ENCODE measurements around the gene PROP1. TPM values are rescaled to one million over a fixed set of nuclear protein-coding genes. Genes with fewer than 3 reads are reported as not detected.
"Not testable (repeated sequence)": the region's sequence is repeated elsewhere in the genome, so short reads cannot be mapped to it uniquely, and the experiment has no call there.

PROP1 gene
- not detected for total RNA-seq
- not detected for polyA plus RNA-seq (2013, experiment 1 of 2)
- polyA plus RNA-seq (2013, experiment 2 of 2), result not detected
- total RNA-seq, result 0 to 0.09 (median 0) reads per million in 172 experiments

DNA sequence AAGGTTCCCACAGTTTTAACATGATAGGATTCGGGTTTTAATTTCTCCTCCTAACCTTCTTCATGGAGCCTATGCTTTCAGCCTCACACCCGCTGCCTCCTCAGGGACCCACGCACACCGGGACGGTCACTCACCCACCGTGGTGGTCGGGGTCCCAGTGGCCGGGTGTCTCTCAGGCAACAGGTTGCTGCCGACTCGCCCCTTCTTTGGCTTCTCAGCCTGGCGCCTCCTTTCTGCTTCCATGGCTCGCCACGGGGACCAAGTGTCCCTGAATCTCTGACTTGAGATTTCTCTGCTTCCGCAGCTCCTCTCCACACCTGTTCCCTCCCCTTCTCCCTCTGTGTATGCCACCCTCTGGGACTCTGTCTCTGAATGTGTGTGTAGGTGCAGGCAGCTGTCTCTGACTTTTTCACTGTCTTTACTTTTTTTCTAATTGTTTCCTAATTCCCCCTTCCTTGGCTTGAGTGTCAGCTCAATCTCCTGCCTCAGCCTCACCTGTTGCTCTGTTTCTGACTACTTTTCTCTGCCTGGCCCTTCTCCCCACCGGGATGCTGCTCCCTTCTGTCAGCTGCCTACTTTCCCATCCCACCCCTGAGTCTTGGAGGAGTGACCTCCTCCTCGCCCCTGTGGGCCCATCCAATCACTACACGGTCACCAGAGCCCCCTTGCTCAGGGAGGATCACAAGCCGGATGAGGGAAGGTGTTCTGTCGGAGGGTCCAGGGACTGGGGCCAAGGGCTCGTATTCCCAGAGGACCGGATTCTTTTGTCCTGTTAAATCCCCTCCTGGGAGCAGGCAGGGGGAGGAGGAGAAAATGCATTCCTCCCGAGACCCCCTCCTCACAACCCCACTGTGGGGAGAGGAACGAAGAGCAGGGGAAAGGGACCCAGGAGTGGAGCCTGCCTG lies at the start of gene PROP1:
PROP1 (minus strand) TSS at position 552 of the 905 bp plus-strand sequence; CDS start at position 243, 309 bp downstream.
- Mint-ChIP-seq H3K27ac (no peak within 1 kb of the TSS), H3K4me1 (ENCODE audit: low read depth) (no peaks in the 10 kb centered on the region), H3K9me3 (no peaks in the 10 kb centered on the region), H3K36me3 (ENCODE audit: low read depth) (no peaks in the 10 kb centered on the region), H3K4me3 (no peak within 1 kb of the TSS), H3K27me3 (peaks cover 27% of the 10 kb centered on the region)
- Histone ChIP-seq H3K36me3 (ENCODE audit: insufficient read depth, low read length) (no peaks in the 10 kb centered on the region), H3K4me1 (ENCODE audit: insufficient read depth, low read length) (no peaks in the 10 kb centered on the region), H3K27me3 (ENCODE audit: control insufficient read depth in 1 of 2, insufficient read depth in 2 of 2, low read length in 2 of 2) (peaks cover 9 to 21% of the 10 kb centered on the region in 2 experiments), H3K4me3 (ENCODE audit: low read length) (no peak within 1 kb of the TSS), H3K9me3 (ENCODE audit: control insufficient read depth in 1 of 2, insufficient read depth in 1 of 2, low read length in 2 of 2) (no peaks in the 10 kb centered on the region), H3K27ac (ENCODE audit: low read depth in 1 of 2, low read length in 2 of 2) (no peak within 1 kb of the TSS)
- no peak for ATAC-seq (ENCODE audit: poor library complexity)
- DNase-seq, result no peak
- no peak for TF ChIP-seq CTCF (IDR thresholded peaks at IDR 0.05)
- POLR2A ChIA-PET, result no interaction called here
- CTCF ChIA-PET, result no interaction called here
- intact Hi-C loops (cut with DNase I, micrococcal nuclease), result no loop called here

DNA sequence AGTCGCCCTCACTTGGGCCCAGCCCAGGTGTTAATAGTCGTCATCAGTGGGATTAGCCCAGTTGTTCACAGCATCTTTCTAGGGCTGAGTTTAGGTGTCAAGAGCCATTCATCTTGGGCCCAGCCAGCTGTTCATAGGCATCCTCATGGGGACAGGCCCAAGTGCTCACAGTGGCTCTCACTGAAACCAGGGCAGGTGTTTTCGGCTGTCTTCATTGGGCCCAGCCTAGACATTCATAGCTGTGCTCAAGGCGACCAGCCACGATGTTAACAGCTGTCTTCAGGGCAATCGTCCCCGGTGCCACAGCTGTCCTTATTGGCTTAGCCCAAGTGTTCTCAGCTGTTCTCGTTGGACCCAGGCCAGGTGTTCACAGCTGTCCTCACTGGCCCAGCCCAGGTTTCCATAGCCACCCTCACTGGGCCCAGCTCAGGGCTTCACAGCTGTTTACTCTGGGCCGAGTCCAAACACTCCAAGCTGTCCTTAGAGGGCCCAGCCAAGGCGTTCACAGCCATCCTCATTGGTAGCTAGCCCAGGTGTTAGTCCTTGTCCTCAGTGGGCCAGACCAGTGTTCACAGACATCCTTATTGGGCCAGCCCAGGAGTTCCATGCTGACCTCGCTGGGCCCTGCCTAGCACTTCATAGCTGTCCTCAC lies 23.5 kb upstream of the PROP1 start:
- CTCF ChIA-PET; H3K4me1 Mint-ChIP-seq (ENCODE audit: low read depth); POLR2A ChIA-PET; H3K9me3 ChIP-seq (ENCODE audit: control insufficient read depth in 1 of 2, insufficient read depth in 1 of 2, low read length in 2 of 2); H3K4me1 ChIP-seq (ENCODE audit: insufficient read depth, low read length); DNase-seq; H3K27me3 Mint-ChIP-seq; intact Hi-C loops (cut with DNase I, micrococcal nuclease); H3K9me3 Mint-ChIP-seq; H3K4me3 ChIP-seq (ENCODE audit: low read length); H3K27me3 ChIP-seq (ENCODE audit: control insufficient read depth in 1 of 2, insufficient read depth in 2 of 2, low read length in 2 of 2); H3K4me3 Mint-ChIP-seq; H3K36me3 ChIP-seq (ENCODE audit: insufficient read depth, low read length); H3K36me3 Mint-ChIP-seq (ENCODE audit: low read depth); H3K27ac ChIP-seq (ENCODE audit: low read depth in 1 of 2, low read length in 2 of 2); ATAC-seq (ENCODE audit: poor library complexity); H3K27ac Mint-ChIP-seq: not testable (repeated sequence)

DNA sequence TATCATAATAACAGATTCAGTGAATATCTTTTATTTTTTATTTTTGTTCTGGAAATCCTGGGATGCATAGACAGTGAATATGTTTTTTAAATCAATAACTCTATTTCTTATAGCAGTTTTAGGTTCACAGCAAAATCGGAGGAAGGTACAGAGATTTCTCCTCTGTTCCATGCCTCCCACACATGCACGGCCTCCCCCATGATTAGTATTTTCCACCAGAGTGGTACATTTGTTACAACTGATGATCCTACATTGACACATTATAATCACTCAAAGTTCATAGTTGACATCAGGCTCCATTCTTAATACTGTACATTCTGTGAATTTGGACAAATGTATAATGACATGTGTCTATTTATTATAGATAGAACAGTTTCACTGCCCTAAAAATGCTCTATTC lies 16.7 kb upstream of the PROP1 start:
- H3K27me3 Mint-ChIP-seq; H3K36me3 Mint-ChIP-seq (ENCODE audit: low read depth); H3K9me3 ChIP-seq (ENCODE audit: control insufficient read depth in 1 of 2, insufficient read depth in 1 of 2, low read length in 2 of 2); POLR2A ChIA-PET; H3K4me3 ChIP-seq (ENCODE audit: low read length); DNase-seq; H3K27me3 ChIP-seq (ENCODE audit: control insufficient read depth in 1 of 2, insufficient read depth in 2 of 2, low read length in 2 of 2); H3K9me3 Mint-ChIP-seq; H3K36me3 ChIP-seq (ENCODE audit: insufficient read depth, low read length); H3K27ac Mint-ChIP-seq; H3K4me3 Mint-ChIP-seq; ATAC-seq (ENCODE audit: poor library complexity); H3K4me1 ChIP-seq (ENCODE audit: insufficient read depth, low read length); intact Hi-C loops (cut with DNase I, micrococcal nuclease); H3K4me1 Mint-ChIP-seq (ENCODE audit: low read depth); H3K27ac ChIP-seq (ENCODE audit: low read depth in 1 of 2, low read length in 2 of 2); CTCF ChIA-PET: not testable (repeated sequence)

DNA sequence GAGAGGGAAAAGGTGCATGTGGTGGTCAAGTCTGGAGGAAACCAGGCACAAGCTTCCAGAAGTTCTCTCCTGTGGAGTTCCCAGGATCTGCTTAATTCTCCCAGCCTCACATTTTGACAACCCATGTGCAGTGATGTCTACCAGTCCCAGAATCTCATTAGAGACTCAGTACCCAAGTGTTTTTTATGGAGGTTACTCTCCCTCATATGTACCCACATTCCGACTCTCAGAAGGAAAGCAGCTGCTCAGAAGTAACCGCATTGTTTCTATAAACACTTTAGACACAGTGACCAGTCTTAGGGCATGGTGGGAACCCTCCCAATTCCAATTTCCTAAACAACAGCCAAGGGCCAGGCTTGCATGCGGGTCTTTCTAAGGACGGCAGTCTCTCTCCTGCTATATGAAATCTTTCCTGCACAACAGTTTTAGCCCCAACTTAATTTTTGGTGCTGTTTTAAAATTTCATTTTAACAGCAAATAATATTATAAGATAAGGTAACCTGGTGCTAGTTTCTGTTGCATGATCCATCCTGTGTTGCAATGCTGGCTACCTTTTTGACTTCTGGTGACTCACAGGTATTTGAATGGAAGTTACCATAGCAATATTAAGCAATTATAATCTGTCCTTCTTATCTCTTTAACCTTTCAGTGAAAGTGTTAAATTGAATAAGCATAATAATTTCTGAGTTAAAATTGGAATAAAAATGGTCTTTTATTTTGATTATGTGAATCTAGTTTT lies 15.9 kb upstream of the PROP1 start:
- CTCF ChIA-PET; POLR2A ChIA-PET; H3K27me3 Mint-ChIP-seq; H3K9me3 ChIP-seq (ENCODE audit: control insufficient read depth in 1 of 2, insufficient read depth in 1 of 2, low read length in 2 of 2); H3K4me1 Mint-ChIP-seq (ENCODE audit: low read depth); DNase-seq; H3K4me3 ChIP-seq (ENCODE audit: low read length); H3K9me3 Mint-ChIP-seq; H3K4me3 Mint-ChIP-seq; H3K27me3 ChIP-seq (ENCODE audit: control insufficient read depth in 1 of 2, insufficient read depth in 2 of 2, low read length in 2 of 2); H3K4me1 ChIP-seq (ENCODE audit: insufficient read depth, low read length); H3K36me3 ChIP-seq (ENCODE audit: insufficient read depth, low read length); intact Hi-C loops (cut with DNase I, micrococcal nuclease); H3K36me3 Mint-ChIP-seq (ENCODE audit: low read depth); ATAC-seq (ENCODE audit: poor library complexity); H3K27ac ChIP-seq (ENCODE audit: low read depth in 1 of 2, low read length in 2 of 2); H3K27ac Mint-ChIP-seq: not testable (repeated sequence)

- H3K9me3 ChIP-seq (ENCODE audit: control insufficient read depth in 1 of 2, insufficient read depth in 1 of 2, low read length in 2 of 2); H3K4me1 Mint-ChIP-seq (ENCODE audit: low read depth); H3K4me1 ChIP-seq (ENCODE audit: insufficient read depth, low read length); H3K4me3 Mint-ChIP-seq; DNase-seq; intact Hi-C loops (cut with DNase I, micrococcal nuclease); H3K36me3 ChIP-seq (ENCODE audit: insufficient read depth, low read length); H3K36me3 Mint-ChIP-seq (ENCODE audit: low read depth); H3K27me3 ChIP-seq (ENCODE audit: control insufficient read depth in 1 of 2, insufficient read depth in 2 of 2, low read length in 2 of 2); ATAC-seq (ENCODE audit: poor library complexity); H3K27ac ChIP-seq (ENCODE audit: low read depth in 1 of 2, low read length in 2 of 2); POLR2A ChIA-PET; CTCF ChIA-PET; H3K27ac Mint-ChIP-seq; H3K9me3 Mint-ChIP-seq: not testable (repeated sequence)
- H3K4me3 ChIP-seq (ENCODE audit: low read length), result peak overlapping the region; percentile 41
- H3K27me3 Mint-ChIP-seq, result peaks cover 18% of the 10 kb centered on the region
Measured at GRCh38 chr5:178007272-178007671, 11.2 kb upstream of the PROP1 start.
